ENCODE data around the gene TECR. TPM values are rescaled to one million over a fixed set of nuclear protein-coding genes. Genes with fewer than 3 reads are reported as not detected.

TECR gene
- total and polyA plus RNA-seq, 10 donors, result 51.6 to 92.2 (median 74.4) TPM

DNA sequence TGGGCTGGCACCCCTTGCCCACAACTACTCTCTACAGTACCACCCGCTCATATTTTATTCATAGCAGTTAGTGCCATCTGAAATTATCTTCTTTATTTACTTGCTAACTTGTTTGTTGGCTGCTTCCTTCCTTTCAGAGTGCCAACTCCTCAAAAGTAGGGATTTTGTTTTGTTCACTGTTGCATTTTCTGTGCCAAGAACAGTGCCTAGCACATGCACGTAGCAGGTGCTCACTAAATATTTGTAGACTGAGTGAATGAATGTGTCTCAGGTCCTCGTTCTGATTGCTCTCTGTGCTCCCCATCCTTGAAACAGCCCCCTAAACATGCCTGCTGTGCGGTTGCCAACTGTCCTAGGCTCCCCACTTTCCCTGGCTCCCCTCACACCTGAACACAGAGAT is 35.0 kb upstream of the TECR start:
- DNase-seq, result no peak
- TF ChIP-seq, protein P1, sequence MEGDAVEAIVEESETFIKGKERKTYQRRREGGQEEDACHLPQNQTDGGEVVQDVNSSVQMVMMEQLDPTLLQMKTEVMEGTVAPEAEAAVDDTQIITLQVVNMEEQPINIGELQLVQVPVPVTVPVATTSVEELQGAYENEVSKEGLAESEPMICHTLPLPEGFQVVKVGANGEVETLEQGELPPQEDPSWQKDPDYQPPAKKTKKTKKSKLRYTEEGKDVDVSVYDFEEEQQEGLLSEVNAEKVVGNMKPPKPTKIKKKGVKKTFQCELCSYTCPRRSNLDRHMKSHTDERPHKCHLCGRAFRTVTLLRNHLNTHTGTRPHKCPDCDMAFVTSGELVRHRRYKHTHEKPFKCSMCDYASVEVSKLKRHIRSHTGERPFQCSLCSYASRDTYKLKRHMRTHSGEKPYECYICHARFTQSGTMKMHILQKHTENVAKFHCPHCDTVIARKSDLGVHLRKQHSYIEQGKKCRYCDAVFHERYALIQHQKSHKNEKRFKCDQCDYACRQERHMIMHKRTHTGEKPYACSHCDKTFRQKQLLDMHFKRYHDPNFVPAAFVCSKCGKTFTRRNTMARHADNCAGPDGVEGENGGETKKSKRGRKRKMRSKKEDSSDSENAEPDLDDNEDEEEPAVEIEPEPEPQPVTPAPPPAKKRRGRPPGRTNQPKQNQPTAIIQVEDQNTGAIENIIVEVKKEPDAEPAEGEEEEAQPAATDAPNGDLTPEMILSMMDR (IDR thresholded peaks at IDR 0.05 in 8 of 11, conservative IDR thresholded peaks at IDR 0.05 in 3 of 11), result no peak
- no peak for TF ChIP-seq POLR2A (IDR thresholded peaks at IDR 0.05)
- TF ChIP-seq POLR2AphosphoS5 (IDR thresholded peaks at IDR 0.05), result no peak
- H3K27ac ChIP-seq, result peak overlapping the region in 3 of 8 donors; percentile 75 to 83 (median 79)
- peaks cover 22 to 44% (median 36%) of the 10 kb centered on the region in 6 donors for H3K4me1 ChIP-seq
- intact Hi-C loops (cut with DNase I; ENCODE audit: low total_unique reads), result no loop called here
- peak overlapping the region in 2 of 8 donors; percentile 67 to 91 for H3K4me3 ChIP-seq
- WGBS, 5 donors, result 76 to 94% (median 91%) methylated on average over 4 of the region's 4 CpGs
- no peaks in the 10 kb centered on the region for H3K9me3 ChIP-seq
- peaks cover 0 to 35% (median 12%) of the 10 kb centered on the region in 6 donors for H3K36me3 ChIP-seq
- H3K27me3 ChIP-seq (replicated peaks in 1 of 7), result no peaks in the 10 kb centered on the region

DNA sequence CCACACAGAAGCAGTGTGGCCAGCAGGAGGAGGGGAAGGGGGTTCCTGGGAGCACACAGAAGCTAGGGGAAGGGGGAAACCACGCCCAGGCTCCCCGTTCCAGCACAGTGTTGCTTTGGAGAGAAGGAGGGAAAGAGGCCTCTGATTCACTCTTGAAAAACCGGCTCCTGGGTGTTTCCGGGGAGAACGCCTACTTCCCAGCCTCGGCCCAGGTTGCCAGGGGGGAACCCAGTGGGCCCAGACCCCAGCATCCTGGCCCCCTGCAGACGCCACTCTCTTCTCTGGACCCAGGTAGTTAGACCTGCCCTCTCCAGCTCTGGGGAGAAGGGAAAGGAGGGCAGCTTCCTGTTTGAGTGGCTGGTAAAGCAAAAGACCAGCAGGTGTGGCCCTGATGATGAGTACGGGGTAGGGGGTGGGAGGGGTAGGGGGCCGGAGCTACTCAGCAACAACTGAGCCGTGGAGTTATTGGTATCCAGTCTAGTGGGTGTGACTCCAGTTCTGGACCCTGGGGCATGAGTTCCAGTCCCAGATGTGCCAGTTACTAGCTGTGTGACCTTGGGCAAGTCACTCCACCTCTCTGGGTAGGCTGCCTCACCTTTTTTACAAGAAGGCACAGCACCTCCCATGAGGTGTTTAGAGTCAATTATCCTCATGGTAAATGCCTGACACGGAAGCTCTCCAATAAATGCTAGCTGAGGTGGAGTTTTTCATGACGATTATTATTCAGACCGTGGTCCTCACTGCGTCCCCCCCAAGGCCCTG is 34.3 kb upstream of the TECR start:
- peaks cover 22 to 44% (median 36%) of the 10 kb centered on the region in 6 donors for H3K4me1 ChIP-seq
- TF ChIP-seq POLR2AphosphoS5 (IDR thresholded peaks at IDR 0.05), result no peak
- 31 to 44% (median 39%) methylated on average over 11 to 14 of the region's 14 CpGs for WGBS, 5 donors
- peaks cover 0 to 28% (median 9%) of the 10 kb centered on the region in 6 donors for H3K36me3 ChIP-seq
- H3K4me3 ChIP-seq, result peak overlapping the region; percentile 65 to 91 (median 72)
- intact Hi-C loops (cut with DNase I; ENCODE audit: low total_unique reads), result no loop called here
- H3K9me3 ChIP-seq, result no peaks in the 10 kb centered on the region
- H3K27ac ChIP-seq, result peak overlapping the region; percentile 3 to 83 (median 75)
- no peak for DNase-seq
- no peaks in the 10 kb centered on the region for H3K27me3 ChIP-seq (replicated peaks in 1 of 7)

GRCh38 chr19:14495672-14496028 is 33.7 kb upstream of the TECR start:
- 0 to 2% (median 1%) methylated on average over 2 to 28 of the region's 28 CpGs for WGBS, 5 donors
- H3K36me3 ChIP-seq, result peaks cover 0 to 23% (median 7%) of the 10 kb centered on the region in 6 donors
- H3K4me3 ChIP-seq, result peak overlapping the region; percentile 65 to 91 (median 72)
- peak overlapping the region; percentile 3 to 83 (median 75) for H3K27ac ChIP-seq
- TF ChIP-seq POLR2AphosphoS5 (IDR thresholded peaks at IDR 0.05) (no peak), POLR2A (IDR thresholded peaks at IDR 0.05) (no peak)
- TF ChIP-seq, protein P1 (IDR thresholded peaks at IDR 0.05 in 8 of 11, conservative IDR thresholded peaks at IDR 0.05 in 3 of 11), result no peak
- intact Hi-C loops (cut with DNase I; ENCODE audit: low total_unique reads), result no loop called here
- no peaks in the 10 kb centered on the region for H3K9me3 ChIP-seq
- no peaks in the 10 kb centered on the region for H3K27me3 ChIP-seq (replicated peaks in 1 of 7)
- peaks cover 22 to 44% (median 36%) of the 10 kb centered on the region in 6 donors for H3K4me1 ChIP-seq
- no peak for DNase-seq

DNA sequence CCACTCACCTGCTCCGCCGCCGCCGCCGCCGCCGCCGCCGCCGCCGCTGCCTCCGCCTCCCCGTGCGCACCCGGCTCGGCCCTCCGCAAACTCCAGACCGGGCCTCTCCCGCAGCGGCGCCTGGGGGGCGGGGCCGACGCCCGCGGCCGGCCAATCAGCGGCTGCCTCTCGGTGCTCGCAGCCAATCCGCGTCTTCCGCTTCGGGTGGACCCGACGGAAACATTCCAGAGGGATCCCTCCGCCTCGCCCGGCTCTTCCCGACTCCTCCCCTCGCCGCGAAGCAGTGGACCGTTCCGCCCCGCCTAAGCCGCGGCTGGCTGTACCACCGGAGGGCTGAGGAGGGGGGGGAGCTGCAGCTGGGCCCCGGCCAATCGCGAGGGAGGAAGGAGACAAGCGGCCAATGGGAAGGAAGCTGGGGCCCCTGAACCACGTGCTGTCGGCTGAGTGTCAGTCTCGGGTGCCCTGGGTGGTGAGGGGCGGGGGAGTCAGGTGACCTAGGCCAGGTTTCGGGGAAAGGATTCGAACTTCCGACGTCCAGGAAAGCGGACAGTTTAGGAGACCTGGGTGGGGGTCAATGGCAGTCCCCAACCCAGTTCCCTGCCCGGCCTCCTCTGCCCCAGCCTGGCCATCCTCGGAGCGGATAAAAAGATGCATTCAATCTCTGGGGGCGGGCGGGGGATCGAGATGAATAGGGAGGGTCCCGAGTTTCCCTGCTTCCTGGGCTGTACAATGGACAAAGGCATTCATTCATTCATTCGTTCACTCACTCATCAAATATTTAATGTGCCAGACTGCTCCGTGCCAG is 33.2 kb upstream of the TECR start, which contains the start of gene GIPC1:
GIPC1 (minus strand) TSS at position 99 of the 805 bp plus-strand sequence. CDS start 13,151 bp downstream, outside the sequence.
- Histone ChIP-seq H3K36me3 (peaks cover 0 to 17% (median 4%) of the 10 kb centered on the region in 6 donors), H3K27me3 (replicated peaks in 1 of 7) (no peaks in the 10 kb centered on the region), H3K4me1 (peaks cover 22 to 44% (median 36%) of the 10 kb centered on the region in 6 donors), H3K9me3 (no peaks in the 10 kb centered on the region), H3K27ac (peak within 1 kb of the TSS; percentile 3 to 83 (median 75)), H3K4me3 (peak within 1 kb of the TSS; percentile 65 to 91 (median 72))
- DNase-seq, result peak; percentile 93
- intact Hi-C loops (cut with DNase I; ENCODE audit: low total_unique reads), result no loop called here
- 6 to 13% (median 7%) methylated on average over 39 to 71 of the region's 71 CpGs for WGBS, 5 donors
- TF ChIP-seq POLR2A (IDR thresholded peaks at IDR 0.05) (no peak), POLR2AphosphoS5 (IDR thresholded peaks at IDR 0.05) (peak; percentile 75 to 86 (median 83))
- TF ChIP-seq, protein P1 (IDR thresholded peaks at IDR 0.05 in 8 of 11, conservative IDR thresholded peaks at IDR 0.05 in 3 of 11), result peak in 1 of 11 experiments; percentile 18
